Thyroid gland (tissue), 4 donors: ENCODE measurements around the gene CDK5R1. TPM values are rescaled to one million over a fixed set of nuclear protein-coding genes. Genes with fewer than 3 reads are reported as not detected.

ENCODE experiments used
- DNase-seq, 2 donors: peaks; one replicate each; pipeline ENCODE4 v3.0.0-alpha.2; 2019
- H3K27ac ChIP-seq, 3 donors: fragments of 200-600 bp; sonication (generic); 1 replicate in 2 of 3; 2 replicates in 1 of 3; pipeline ENCODE4 v1.5.1; 2016 to 2019; ENCODE audit warnings: mild to moderate bottlenecking in 1 of 3, moderate library complexity in 1 of 3
- H3K27me3 ChIP-seq: fragments of 200-600 bp; sonication (generic); one replicate; pipeline ENCODE4 v1.5.1; 2019
- H3K36me3 ChIP-seq, 2 donors: fragments of 200-600 bp; sonication (generic); one replicate each; pipeline ENCODE4 v1.5.1; 2016 to 2019
- H3K4me1 ChIP-seq, 2 donors: fragments of 200-600 bp; sonication (generic); one replicate each; pipeline ENCODE4 v1.5.1; 2017 to 2019
- H3K4me3 ChIP-seq, 3 donors: fragments of 200-600 bp; sonication (generic); replicated peaks in 1 of 3; 1 replicate in 2 of 3; 2 replicates in 1 of 3; pipeline ENCODE4 v1.5.1; 2016; ENCODE audit warnings: mild to moderate bottlenecking in 1 of 3
- H3K9me3 ChIP-seq: fragments of 200-600 bp; sonication (generic); one replicate; pipeline ENCODE4 v1.5.1; 2017
- CTCF ChIP-seq, 6 experiments: fragments of 200-600 bp in 3 of 6; fragments of 450-650 bp in 3 of 6; sonication (generic) in 3 of 6; IDR thresholded peaks; one replicate each; pipeline ENCODE4 v1.5.1; 2016 to 2019; ENCODE audit warnings: antibody characterized with exemption in 6 of 6, mild to moderate bottlenecking in 2 of 6, inconsistent platforms in 1 of 6, moderate library complexity in 1 of 6
- POLR2A ChIP-seq, 2 donors: fragments of 450-650 bp; IDR thresholded peaks; one replicate each; pipeline ENCODE4 v1.6.1; 2017; ENCODE audit warnings: antibody characterized with exemption in 2 of 2, mild to moderate bottlenecking in 2 of 2, moderate library complexity in 1 of 2
- WGBS, 2 donors: methylation state at CpG; one replicate each; pipeline ENCODE4 v1.1.5; 2017; 5-methylcytosine and 5-hydroxymethylcytosine counted together
- intact Hi-C: fragments of 100-400 bp; cut with DNase I; formaldehyde crosslinking; loops from one replicate; pipeline ENCODE4 v1.15.1; 2023
- total RNA-seq, 4 donors: library from RNA; depleted of rRNA; stranded (reverse); fragments of >200 nt; gene quantifications; one replicate each; pipeline ENCODE4 v1.2.3, GENCODE V29; 2016

CDK5R1 gene
- total RNA-seq, 4 donors from 2014 or later = 0.49 to 0.78 (median 0.58) TPM

DNA sequence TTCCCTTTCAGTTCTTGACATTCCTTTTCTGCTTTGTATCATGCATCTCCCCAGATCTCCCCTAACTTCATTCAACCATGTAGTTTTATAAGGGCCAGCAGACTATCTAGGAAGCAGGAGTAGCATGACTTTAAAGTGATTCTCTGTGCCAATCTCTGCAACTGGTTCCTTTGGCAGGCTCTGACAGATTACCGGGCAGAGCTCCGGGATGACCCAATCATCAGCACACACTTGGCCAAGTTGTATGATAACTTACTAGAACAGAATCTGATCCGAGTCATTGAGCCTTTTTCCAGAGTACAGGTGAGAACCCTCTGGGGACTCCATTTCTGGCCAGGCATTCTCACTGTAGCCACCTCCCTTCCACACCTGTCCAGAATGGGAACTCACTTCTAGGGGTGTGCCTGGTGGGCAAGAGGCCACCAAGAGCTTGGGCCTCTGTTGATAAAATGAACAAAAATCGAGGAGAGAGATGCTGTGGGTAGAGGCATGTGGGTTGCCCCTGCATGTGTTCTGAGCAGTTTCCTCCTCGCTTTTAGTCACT lies 7.6 kb upstream of the CDK5R1 start:
- WGBS, 2 donors = 93 to 94% methylated on average over 4 to 5 of the region's 5 CpGs
- intact Hi-C loops = loop anchor here (10.0 kb wide), 1 partner anchor 266 kb away; no protein-coding TSS in a partner anchor
- Histone ChIP-seq H3K4me1 (peaks cover 0 to 10% of the 10 kb centered on the region in 2 donors), H3K27ac (no peak overlapping the region), H3K36me3 (peaks cover 77 to 78% of the 10 kb centered on the region in 2 donors), H3K9me3 (no peaks in the 10 kb centered on the region), H3K4me3 (no peak overlapping the region), H3K27me3 (no peaks in the 10 kb centered on the region)
- DNase-seq = no peak
- TF ChIP-seq POLR2A (IDR thresholded peaks at IDR 0.05) = no peak

DNA sequence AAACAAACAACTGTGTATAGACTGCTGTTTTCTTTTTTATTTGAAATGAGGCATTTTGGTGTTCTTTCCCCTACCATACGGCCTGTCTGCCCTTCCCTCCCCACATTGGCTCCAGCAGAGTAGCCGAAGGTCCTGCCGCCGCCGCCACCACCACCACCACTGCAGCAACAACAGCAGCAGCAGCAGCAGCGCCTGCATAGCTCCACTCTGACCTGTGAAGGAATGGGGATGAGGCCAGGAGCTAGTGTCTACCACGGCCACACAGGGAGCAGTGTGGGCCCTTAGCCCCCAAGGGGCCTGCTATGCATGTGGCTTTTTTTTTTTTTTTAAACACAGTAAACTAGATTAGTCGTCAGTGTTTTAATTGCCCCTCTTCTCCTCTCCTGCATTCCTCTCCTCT lies 5.6 kb upstream of the CDK5R1 start:
- Histone ChIP-seq H3K36me3 (peaks cover 57 to 58% of the 10 kb centered on the region in 2 donors), H3K4me1 (peaks cover 0 to 18% of the 10 kb centered on the region in 2 donors), H3K9me3 (no peaks in the 10 kb centered on the region), H3K4me3 (no peak overlapping the region), H3K27ac (no peak overlapping the region), H3K27me3 (no peaks in the 10 kb centered on the region)
- TF ChIP-seq POLR2A (IDR thresholded peaks at IDR 0.05) = no peak
- TF ChIP-seq CTCF (IDR thresholded peaks at IDR 0.05) = no peak
- intact Hi-C loops = no loop called here
- no peak for DNase-seq
- WGBS, 2 donors = 85 to 91% methylated on average over 8 of the region's 8 CpGs

DNA sequence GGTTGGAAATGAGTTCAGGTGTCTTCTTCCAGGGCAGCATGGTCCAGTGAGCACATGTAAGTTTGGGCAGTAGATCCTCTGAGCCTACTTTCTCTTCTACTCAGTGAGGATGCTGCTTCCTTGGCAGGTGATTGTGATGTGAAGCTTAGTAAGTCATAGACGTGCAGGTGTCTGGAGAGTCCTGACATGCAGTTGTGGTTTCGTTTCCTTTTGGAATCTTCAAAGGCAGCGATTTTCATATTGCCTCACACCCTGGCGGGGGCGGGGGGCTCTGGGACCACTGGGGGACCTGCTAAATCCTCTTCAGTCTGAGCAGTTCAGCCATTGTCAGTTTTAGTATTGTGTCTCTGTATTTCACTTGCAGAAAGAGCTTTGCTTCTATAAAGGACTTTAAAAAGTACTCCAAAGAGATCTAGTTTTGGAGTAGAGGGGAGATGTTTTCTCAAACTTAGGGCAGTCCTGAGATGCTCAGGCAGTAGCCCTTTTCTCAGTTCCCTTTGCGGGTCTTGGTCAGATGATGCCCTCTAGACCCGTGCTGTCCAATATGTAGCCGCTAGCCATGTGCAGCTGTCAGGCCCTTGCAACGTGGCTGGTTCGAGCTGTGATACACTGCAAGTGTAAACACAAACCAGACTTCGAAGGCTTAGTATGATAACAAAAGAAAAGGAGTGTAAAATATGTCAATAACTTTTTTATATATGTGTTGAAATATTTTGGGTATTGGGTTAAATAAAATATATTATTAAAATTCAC lies 4.0 kb upstream of the CDK5R1 start:
- Histone ChIP-seq H3K4me3 (no peak overlapping the region), H3K36me3 (peaks cover 42 to 44% of the 10 kb centered on the region in 2 donors), H3K27ac (peak overlapping the region in 2 of 3 donors; percentile 33 to 70), H3K4me1 (peaks cover 0 to 23% of the 10 kb centered on the region in 2 donors), H3K9me3 (no peaks in the 10 kb centered on the region), H3K27me3 (no peaks in the 10 kb centered on the region)
- intact Hi-C loops = no loop called here
- WGBS, 2 donors = 81 to 84% methylated on average over 11 of the region's 11 CpGs
- no peak for DNase-seq
- TF ChIP-seq CTCF (IDR thresholded peaks at IDR 0.05) (no peak), POLR2A (IDR thresholded peaks at IDR 0.05) (no peak)

- intact Hi-C loops = no loop called here
- DNase-seq = peak; percentile 59 to 65
Observed at GRCh38 chr17:32483451-32484019, 3.3 kb upstream of the CDK5R1 start.

DNA sequence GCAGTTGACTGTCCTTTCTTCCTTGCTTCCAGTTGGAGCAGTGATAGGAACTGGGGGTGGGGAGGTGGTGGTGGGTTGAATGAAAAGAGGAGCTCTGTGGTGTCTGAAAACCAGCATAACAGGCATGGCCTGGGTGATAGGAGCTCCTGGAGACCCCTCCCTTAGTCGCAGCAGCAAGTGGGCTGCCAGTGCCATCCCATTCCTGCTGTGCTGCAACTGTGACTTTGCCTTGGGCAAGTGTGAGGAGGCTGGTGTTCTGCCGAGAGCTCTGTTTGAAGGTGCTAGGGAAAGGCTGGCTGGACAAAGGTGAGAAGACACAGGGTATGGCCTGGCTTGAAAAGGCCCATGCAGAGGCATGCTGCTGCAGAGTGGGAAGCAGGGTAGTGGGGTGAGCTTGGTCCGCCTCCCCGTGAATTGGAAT lies 2.7 kb upstream of the CDK5R1 start:
- peak overlapping the region in 2 of 3 donors; percentile 33 to 70 for H3K27ac ChIP-seq
- no peak for DNase-seq
- no peak for TF ChIP-seq POLR2A (IDR thresholded peaks at IDR 0.05)
- no peak for TF ChIP-seq CTCF (IDR thresholded peaks at IDR 0.05)
- H3K4me1 ChIP-seq = peaks cover 0 to 23% of the 10 kb centered on the region in 2 donors
- intact Hi-C loops = no loop called here
- peaks cover 29 to 31% of the 10 kb centered on the region in 2 donors for H3K36me3 ChIP-seq
- no peaks in the 10 kb centered on the region for H3K27me3 ChIP-seq
- no peak overlapping the region for H3K4me3 ChIP-seq
- H3K9me3 ChIP-seq = no peaks in the 10 kb centered on the region
- 81 to 90% methylated on average over 4 of the region's 4 CpGs for WGBS, 2 donors

More at GRCh38 chr17:32483451-32484019, 3.3 kb upstream of the CDK5R1 start:
- H3K4me3 ChIP-seq = no peak overlapping the region
- peak overlapping the region in 2 of 3 donors; percentile 33 to 70 for H3K27ac ChIP-seq
- peaks cover 0 to 23% of the 10 kb centered on the region in 2 donors for H3K4me1 ChIP-seq
- H3K36me3 ChIP-seq = peaks cover 34 to 36% of the 10 kb centered on the region in 2 donors
- H3K9me3 ChIP-seq = no peaks in the 10 kb centered on the region
- TF ChIP-seq POLR2A (IDR thresholded peaks at IDR 0.05) (no peak), CTCF (IDR thresholded peaks at IDR 0.05) (peak; percentile 41 to 85 (median 66))
- no peaks in the 10 kb centered on the region for H3K27me3 ChIP-seq
- 8 to 29% methylated on average over 4 to 6 of the region's 7 CpGs for WGBS, 2 donors
